ELF-1 (cell line): ENCODE data around the gene HES3.

ENCODE experiments used
- DNase-seq: peaks from one replicate; pipeline ENCODE4 v3.0.0-alpha.2; 2016; ENCODE audit warnings: low read depth, low spot score

The HES3 gene

DNA sequence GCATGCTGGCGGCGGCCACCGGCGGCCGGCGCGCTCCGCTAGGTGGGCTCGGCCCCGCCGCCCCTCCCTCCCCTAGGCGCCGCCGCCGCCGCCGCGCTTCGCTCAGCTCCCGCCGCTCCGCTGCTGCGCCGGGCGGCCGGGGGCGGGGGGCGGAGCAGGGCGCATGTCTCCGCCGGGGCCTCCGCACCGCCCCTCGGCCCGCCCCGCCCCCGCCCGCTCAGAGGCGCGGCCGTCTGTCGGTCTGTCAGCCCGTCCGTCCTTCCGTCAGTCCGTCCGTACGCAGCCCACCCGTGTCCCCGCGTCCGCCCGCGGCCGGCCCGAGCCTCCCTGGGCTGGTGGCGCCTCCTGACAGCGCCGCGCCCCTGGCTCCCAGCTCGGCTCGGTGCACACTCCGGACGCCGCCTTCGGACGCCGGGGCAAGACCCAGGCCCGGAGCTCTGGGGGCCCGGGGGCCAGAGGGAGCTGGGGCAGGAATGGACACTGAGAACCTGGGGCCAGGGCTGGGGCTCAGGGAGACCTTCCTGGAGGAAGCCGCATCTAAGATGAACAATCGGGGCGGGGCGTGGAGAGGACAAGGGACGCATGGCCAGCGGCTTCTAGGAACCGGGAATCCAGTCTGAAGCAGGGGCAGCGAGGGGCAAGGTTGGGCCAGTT is 17.1 kb downstream of the HES3 start, which contains the start of gene GPR153:
GPR153 (minus strand) TSS at position 138 of the 654 bp plus-strand sequence. CDS start 6,193 bp downstream, outside the sequence.
- peak; percentile 52 for DNase-seq

DNA sequence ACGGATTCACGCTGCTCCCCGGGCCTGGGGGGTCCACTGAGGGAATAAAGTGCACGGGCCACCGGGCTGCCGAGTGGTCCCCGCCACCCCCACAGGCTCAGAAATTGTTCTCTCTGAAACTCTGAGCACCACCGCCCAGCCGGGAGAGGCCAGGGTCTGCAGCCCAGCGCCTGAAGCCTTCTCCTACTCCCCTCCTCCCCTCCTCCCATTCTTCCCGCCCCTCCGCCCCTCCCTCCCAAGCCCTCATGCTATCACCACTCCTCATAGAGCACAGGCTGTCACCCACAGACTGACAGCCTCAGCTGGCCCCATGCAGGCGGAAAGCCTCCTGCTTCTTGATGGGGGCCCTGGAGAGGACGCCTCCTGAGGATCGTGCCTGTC is 17.6 kb downstream of the HES3 start:
- peak; percentile 52 for DNase-seq

GRCh38 chr1:6262555-6263420 is 18.8 kb downstream of the HES3 start:
- DNase-seq: no peak

- DNase-seq: no peak
These were observed 19.7 kb downstream of the HES3 start for GRCh38 chr1:6263716-6264115.

DNA sequence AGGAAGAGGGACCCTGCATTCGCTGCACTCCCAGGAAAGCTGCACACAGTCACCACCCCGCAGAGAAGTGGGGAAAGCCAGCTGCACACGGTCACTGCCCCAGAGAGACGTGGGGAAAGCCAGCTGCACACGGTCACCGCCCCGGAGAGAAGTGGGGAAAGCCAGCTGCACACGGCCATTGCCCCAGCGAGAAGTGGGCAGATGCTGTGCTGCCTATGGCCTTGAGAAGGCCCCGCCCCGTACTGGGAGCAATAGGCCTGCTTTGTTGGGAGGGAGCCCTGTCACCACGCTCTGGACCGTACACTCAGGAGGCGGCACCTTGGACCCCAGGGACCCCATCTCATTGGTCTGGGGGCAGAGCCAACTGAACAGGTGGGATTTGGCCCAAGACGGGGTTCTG is 21.2 kb downstream of the HES3 start:
- no peak for DNase-seq

GRCh38 chr1:6266641-6267040 is 22.7 kb downstream of the HES3 start:
- DNase-seq: no peak

GRCh38 chr1:6267686-6268322 is 23.8 kb downstream of the HES3 start:
- no peak for DNase-seq

DNA sequence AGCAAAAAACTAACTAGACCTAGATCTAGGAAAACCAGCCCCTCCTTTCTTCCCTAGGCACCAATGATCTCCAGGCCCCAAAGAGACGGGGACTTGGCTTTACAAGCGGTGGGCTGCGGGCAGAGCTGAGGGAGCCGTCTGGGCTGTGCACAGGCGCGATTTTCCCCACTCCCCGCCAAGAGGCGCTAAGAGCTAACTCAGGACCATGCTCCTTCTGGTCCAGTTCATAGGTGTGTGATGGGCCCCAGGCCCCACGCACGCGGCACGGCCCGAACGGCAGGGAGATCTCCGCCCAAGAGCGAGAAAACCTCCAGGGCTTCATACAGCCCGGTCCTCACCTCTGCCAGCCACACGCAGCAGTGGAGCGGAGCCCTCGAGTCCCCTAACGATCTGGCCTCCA is 24.4 kb downstream of the HES3 start:
- DNase-seq: peak; percentile 40

DNA sequence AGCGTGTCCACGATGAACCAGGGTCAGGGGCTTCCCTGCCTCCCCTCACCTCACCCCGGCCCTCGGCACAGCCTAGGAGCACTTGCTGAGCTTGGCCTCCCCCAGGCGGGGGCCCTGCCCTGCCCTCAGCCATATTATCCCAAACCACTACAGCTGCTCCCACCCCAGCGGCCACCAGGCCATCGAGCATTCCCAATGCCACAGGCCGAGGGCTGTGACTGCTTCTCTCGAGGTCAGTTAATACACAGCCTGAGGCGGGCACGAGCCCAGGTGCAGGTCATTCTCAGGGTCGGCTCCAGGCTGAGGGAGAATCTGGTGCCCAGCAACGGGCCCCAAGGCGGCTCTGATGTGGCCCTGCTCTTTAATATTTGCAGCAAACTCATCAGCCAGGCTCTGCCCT is 25.3 kb downstream of the HES3 start:
- DNase-seq: no peak

- DNase-seq: peak; percentile 43
These were observed 25.9 kb downstream of the HES3 start for GRCh38 chr1:6269720-6270400.

DNA sequence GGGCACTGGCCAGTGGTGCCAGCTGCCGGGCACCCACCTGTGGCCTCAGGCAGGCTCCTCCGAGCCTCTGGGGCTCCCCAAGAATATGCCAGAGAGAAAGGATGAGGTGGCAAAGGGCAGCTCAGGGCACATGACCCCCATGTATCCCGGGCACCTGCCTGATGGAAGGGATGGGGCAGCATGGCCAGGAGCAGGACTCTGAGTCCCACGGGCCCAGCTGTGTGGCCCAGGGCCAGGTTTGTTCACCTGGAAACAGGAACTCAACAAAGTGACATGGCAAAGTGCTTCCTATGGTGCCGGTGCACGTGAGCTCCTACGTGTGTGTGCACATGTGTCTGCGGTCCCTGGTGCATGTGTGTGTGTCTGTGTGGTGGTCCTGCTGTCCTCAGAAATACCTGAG is 26.4 kb downstream of the HES3 start:
- no peak for DNase-seq

- no peak for DNase-seq
These were observed 27.0 kb downstream of the HES3 start for GRCh38 chr1:6271006-6271405.

GRCh38 chr1:6271554-6271953 is 27.6 kb downstream of the HES3 start:
- peak; percentile 32 for DNase-seq

- DNase-seq: no peak
These were observed 28.5 kb downstream of the HES3 start for GRCh38 chr1:6272452-6272851.

DNA sequence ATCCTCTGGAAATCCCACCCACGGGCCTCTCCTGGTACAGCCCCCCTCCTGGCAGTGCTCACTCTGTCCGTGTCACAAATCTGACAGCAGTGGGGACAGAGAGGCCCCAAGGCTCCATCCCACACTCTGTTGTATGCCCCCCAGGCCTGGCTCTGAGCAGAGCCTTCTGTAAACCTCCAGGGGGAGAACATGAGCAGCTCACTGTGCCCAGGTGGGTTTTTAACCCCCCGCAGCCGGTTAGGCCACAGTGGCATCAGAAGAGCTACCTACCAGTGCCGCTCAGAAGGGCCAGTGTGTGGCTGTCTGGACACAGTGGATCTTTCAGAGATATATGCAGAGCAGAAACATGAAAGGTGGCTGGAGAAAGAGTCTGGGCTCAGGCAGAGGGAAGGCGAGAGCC is 28.9 kb downstream of the HES3 start:
- DNase-seq: peak; percentile 35

DNA sequence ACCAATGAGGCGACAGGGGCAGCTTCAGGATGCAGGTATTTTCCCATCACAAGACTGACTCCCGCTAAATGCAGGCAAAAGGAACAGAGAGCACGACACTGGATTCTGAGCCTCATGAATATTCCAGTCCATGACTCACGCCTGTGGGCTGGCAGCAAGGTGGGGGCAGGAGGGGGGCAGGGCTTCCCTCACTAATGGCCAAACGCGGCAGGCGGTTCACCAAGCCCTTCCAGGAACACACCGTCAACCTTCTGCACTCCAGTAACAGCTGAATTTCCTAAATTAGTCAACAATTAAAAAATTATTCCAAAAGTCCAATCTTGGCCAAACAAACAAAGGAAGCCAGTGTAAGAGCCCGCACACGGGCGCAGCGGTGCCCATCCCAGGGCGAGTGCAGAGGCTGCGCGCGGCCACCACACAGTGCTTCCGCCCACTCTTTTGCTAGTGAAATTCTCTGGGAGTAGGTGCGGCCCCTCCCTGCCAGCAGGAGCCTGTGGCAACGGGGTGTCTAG is 29.5 kb downstream of the HES3 start:
- peak; percentile 74 for DNase-seq

- DNase-seq: no peak
These were observed 30.1 kb downstream of the HES3 start for GRCh38 chr1:6274102-6274501.

DNA sequence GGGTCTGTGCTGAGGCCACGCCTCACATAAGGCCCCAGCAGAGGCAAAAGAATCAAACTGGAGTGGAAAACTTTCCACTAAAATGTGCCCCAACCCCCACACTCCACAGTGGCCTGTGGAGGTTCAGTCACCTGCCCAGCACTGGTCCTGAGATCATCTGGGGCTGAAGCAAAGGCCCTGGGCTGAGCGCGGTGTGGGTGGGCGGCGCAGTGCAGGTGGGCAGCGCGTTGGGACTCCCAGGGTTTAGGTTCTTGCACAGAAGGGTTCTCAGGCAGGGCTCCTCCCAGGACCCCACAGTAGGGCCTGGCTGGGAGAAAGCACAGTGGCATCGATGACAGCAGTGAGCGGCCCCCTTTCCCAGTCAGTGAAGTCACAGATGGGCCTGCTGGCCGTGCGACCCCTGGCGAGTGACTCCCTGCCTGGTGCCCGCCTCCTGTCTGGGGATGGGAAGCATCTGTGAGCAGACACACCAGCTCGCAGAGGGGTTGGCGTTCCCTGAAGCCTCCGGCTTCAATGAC is 30.7 kb downstream of the HES3 start:
- no peak for DNase-seq

DNA sequence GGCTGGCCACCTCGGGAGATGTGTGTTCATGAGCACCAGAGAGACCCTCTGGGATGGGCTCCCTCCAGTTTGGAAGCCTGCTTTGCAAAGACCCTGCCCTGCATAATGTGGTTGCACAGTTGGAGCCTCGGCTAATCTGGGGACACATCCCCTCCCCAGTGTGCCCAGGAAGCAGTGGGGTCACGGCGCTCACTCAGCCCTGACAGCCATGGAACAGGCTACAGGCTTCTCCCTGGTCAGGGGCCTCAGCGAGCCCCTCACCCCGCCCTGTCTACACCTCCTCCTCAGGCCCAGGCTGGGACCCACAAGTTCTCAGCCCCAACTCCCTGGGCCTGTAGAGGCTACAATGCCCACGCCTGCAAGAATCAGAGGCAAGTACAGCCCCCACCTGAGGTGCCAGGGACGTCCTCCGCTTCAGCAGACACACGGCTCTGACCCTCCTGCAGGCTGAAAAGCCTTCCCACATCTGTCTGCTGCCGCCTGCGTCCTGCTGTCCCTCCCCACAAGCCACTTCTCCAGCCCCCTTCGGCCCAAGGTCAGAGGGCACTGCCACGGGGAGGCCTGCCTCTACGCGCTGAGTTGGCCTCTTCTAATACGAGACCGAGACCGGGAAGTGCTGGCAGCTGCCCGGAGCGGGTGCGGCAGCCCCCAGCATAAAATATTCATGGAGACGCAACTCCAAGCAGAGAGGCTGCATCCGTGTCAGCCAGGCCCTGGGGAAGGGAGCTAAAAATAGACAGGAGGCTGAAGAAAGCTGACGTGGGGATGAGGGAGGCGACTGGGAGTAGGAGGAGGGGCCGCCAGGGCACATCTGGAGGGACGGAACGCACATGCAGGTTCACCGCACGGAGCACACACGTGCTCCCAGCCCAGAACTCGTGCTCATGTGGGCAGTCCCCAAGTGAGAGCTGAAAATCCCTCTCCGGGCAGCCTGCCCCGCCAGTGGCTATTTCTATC is 32.1 kb downstream of the HES3 start:
- peak; percentile 84 for DNase-seq

- no peak for DNase-seq
These were observed 33.0 kb downstream of the HES3 start for GRCh38 chr1:6276811-6277555.
